GM21786 (cell line): ENCODE results near the gene TKT.
"Not testable (repeated sequence)": the region's sequence is repeated elsewhere in the genome, so short reads cannot be mapped to it uniquely, and the experiment has no call there.

Experiments
- ATAC-seq: cut with Tn5 transposase; IDR thresholded peaks from one replicate; pipeline ENCODE4 v1.9.1; 2021; ENCODE audit not compliant: unreplicated experiment

Gene TKT

GRCh38 chr3:53260286-53260785, 4.5 kb upstream of the TKT start:
- no peak for ATAC-seq

- no peak for ATAC-seq
Observed at GRCh38 chr3:53259427-53260259, 3.8 kb upstream of the TKT start.

- no peak for ATAC-seq
Observed at GRCh38 chr3:53258600-53259426, 3.0 kb upstream of the TKT start.

- no peak for ATAC-seq
Observed at GRCh38 chr3:53257465-53257864, 1.6 kb upstream of the TKT start.

GRCh38 chr3:53256704-53257055, 858 bp upstream of the TKT start:
- ATAC-seq = no peak

GRCh38 chr3:53255423-53255774, 423 bp downstream of the TKT start:
- peak; percentile 29 for ATAC-seq

- ATAC-seq = peak; percentile 59
Observed at GRCh38 chr3:53254509-53255422, 1.1 kb downstream of the TKT start.

GRCh38 chr3:53253707-53254508, 1.9 kb downstream of the TKT start:
- ATAC-seq = no peak

GRCh38 chr3:53252947-53253322, 2.9 kb downstream of the TKT start:
- ATAC-seq = not testable (repeated sequence)

- ATAC-seq = no peak
Observed at GRCh38 chr3:53252096-53252946, 3.5 kb downstream of the TKT start.

- no peak for ATAC-seq
Observed at GRCh38 chr3:53250881-53251605, 4.8 kb downstream of the TKT start.

- no peak for ATAC-seq
Observed at GRCh38 chr3:53250453-53250852, 5.4 kb downstream of the TKT start.

- ATAC-seq = no peak
Observed at GRCh38 chr3:53248161-53248560, 7.7 kb downstream of the TKT start.

GRCh38 chr3:53247619-53248018, 8.2 kb downstream of the TKT start:
- ATAC-seq = no peak

- no peak for ATAC-seq
Observed at GRCh38 chr3:53244271-53244670, 11.6 kb downstream of the TKT start.

- ATAC-seq = no peak
Observed at GRCh38 chr3:53243785-53244184, 12.0 kb downstream of the TKT start.

GRCh38 chr3:53243165-53243564, 12.7 kb downstream of the TKT start:
- ATAC-seq = no peak

GRCh38 chr3:53242642-53243041, 13.2 kb downstream of the TKT start:
- no peak for ATAC-seq

- ATAC-seq = no peak
Observed at GRCh38 chr3:53242155-53242554, 13.7 kb downstream of the TKT start.
